Cardiac fibroblast (primary cell): ENCODE data around the gene JAG2.

Source experiments
- DNase-seq, 2 donors: peaks; one replicate each; pipeline versions ENCODE4 v3.0.0 to v3.0.0-alpha.2; 2010; ENCODE audit warnings: low read depth in 2 of 2
- H3K4me3 ChIP-seq, 2 donors: replicated peaks in 1 of 2; 1 replicate in 1 of 2; 2 replicates in 1 of 2; pipeline ENCODE4 v1.5.1; 2011; ENCODE audit warnings: low read depth in 2 of 2, low read length in 2 of 2, mild to moderate bottlenecking in 2 of 2, moderate library complexity in 1 of 2
- TF ChIP-seq, protein P1 (sequence below): IDR thresholded peaks from one replicate; pipeline ENCODE4 v1.5.1; 2011; ENCODE audit warnings: low read depth, mild to moderate bottlenecking, low read length, inconsistent platforms

JAG2 gene

DNA sequence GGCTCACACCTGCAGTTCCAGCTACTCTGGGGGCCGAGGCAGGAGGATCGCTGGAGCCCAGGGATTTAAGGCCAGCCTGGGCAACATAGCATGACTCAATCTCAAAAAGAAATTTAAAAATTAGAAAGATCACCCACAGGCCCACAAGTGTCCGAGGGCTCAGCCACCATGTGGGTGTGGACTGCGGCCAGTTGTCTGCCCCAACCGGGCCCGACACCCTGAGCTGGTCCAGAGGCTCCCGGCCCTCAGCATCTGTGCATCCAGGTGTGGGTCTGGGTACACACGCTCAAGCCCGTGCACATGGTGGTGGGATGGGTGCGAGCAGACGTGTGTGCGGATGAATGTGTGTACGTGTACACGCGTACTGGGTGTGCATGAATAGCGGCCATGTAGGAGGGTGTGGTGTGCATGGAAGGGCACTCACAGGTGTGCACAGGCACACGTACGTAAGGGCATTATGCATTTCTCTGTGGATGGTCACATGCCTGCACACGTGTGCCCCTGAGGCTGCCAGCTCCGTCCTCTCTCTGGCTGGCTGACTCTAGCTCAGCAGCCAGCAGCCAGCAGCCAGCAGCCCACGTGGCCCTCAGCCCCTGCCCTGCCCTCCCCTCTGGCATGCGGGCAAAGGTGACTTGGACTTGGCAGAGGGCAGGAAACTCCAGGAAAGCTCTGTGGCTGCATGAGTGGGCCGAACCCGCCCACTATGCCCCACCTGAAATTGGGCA, 35.8 kb upstream of the JAG2 start:
- peak in 1 of 2 donors; percentile 38 for DNase-seq
- H3K4me3 ChIP-seq: no peak overlapping the region
- TF ChIP-seq, protein P1, sequence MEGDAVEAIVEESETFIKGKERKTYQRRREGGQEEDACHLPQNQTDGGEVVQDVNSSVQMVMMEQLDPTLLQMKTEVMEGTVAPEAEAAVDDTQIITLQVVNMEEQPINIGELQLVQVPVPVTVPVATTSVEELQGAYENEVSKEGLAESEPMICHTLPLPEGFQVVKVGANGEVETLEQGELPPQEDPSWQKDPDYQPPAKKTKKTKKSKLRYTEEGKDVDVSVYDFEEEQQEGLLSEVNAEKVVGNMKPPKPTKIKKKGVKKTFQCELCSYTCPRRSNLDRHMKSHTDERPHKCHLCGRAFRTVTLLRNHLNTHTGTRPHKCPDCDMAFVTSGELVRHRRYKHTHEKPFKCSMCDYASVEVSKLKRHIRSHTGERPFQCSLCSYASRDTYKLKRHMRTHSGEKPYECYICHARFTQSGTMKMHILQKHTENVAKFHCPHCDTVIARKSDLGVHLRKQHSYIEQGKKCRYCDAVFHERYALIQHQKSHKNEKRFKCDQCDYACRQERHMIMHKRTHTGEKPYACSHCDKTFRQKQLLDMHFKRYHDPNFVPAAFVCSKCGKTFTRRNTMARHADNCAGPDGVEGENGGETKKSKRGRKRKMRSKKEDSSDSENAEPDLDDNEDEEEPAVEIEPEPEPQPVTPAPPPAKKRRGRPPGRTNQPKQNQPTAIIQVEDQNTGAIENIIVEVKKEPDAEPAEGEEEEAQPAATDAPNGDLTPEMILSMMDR: no peak

- TF ChIP-seq, protein P1: no peak
These were observed 35.1 kb upstream of the JAG2 start for GRCh38 chr14:105203701-105204100.

GRCh38 chr14:105203057-105203531, 34.5 kb upstream of the JAG2 start:
- no peak overlapping the region for H3K4me3 ChIP-seq
- DNase-seq: peak; percentile 69 to 74
- TF ChIP-seq, protein P1: peak; percentile 92

More at GRCh38 chr14:105203701-105204100, 35.1 kb upstream of the JAG2 start:
- no peak overlapping the region for H3K4me3 ChIP-seq
- DNase-seq: no peak

GRCh38 chr14:105201925-105202513, 33.4 kb upstream of the JAG2 start:
- H3K4me3 ChIP-seq: no peak overlapping the region
- no peak for DNase-seq
- TF ChIP-seq, protein P1: no peak

GRCh38 chr14:105201156-105201924, 32.8 kb upstream of the JAG2 start:
- no peak overlapping the region for H3K4me3 ChIP-seq
- TF ChIP-seq, protein P1: no peak

DNA sequence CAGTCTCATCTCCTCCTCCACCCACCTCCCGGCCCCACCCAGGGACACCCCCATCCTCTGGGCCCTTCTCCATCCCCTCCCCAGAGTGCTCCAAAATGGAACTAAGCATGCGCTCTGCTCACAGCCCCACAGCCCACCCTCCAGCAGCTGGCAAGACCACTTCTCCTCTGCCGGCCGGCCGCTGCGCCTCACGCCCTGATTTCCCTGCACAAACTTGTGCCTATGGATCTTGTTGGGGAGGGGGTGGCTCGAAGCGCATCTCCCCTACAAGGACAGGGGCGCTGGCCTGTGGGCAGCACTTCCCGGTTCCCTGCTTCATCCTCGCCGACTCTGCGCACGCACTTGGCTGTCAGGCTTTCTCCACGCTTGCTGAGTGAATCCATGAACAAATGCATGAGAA, 32.1 kb upstream of the JAG2 start:
- TF ChIP-seq, protein P1: no peak
- DNase-seq: no peak
- H3K4me3 ChIP-seq: no peak overlapping the region

More at GRCh38 chr14:105201156-105201924, 32.8 kb upstream of the JAG2 start:
- DNase-seq: no peak
